T-helper 1 cell treated with Interleukin-12 subunit alpha and Interleukin-12 subunit beta and Interleukin-4 antibody, amounts not matched to agents 30 μg/mL and 1 μg/mL, for 36 hours (primary cell): ENCODE results near the gene SOS2.
"Not testable (repeated sequence)": the region's sequence is repeated elsewhere in the genome, so short reads cannot be mapped to it uniquely, and the experiment has no call there.

Experiments used
- H3K27ac Mint-ChIP-seq: one replicate; pipeline ENCODE4 v1.8.0; 2021; ENCODE audit warnings: mild to moderate bottlenecking, mixed read lengths
- H3K27me3 Mint-ChIP-seq: one replicate; pipeline ENCODE4 v1.8.0; 2021; ENCODE audit warnings: low read depth, mixed read lengths
- H3K36me3 Mint-ChIP-seq: one replicate; pipeline ENCODE4 v1.8.0; 2021; ENCODE audit warnings: low read depth, mixed read lengths
- H3K4me1 Mint-ChIP-seq: one replicate; pipeline ENCODE4 v1.8.0; 2021; ENCODE audit warnings: low read depth, mixed read lengths
- H3K4me3 Mint-ChIP-seq: one replicate; pipeline ENCODE4 v1.8.0; 2021; ENCODE audit warnings: mild to moderate bottlenecking, moderate library complexity, mixed read lengths
- H3K9me3 Mint-ChIP-seq: one replicate; pipeline ENCODE4 v1.8.0; 2021; ENCODE audit warnings: mixed read lengths

The SOS2 gene

GRCh38 chr14:50091240-50091913 is 140.0 kb downstream of the SOS2 start:
- H3K36me3 Mint-ChIP-seq = peaks cover 34% of the 10 kb centered on the region
- peaks cover 48% of the 10 kb centered on the region for H3K4me1 Mint-ChIP-seq
- no peak overlapping the region for H3K27ac Mint-ChIP-seq
- H3K9me3 Mint-ChIP-seq = no peaks in the 10 kb centered on the region
- no peaks in the 10 kb centered on the region for H3K27me3 Mint-ChIP-seq
- no peak overlapping the region for H3K4me3 Mint-ChIP-seq

DNA sequence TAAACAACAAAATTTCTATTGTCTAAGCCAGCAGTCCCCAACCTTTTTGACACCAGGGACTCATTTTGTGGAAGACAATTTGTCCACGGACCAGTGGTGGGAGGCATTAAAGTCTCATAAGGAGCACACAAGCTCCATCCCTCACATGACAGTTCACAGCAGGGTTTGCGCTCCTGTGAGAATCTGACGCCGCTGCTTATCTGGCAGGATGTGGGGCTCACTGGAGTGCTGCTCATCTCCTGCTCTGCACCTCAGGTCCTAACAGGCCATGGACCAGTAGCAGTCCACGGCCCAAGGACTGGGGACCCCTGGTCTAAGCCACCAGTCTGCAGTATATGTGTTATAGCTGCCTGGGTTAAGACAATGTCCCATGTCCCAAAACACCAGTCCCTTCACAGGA is 142.2 kb downstream of the SOS2 start:
- Mint-ChIP-seq H3K36me3 (peaks cover 38% of the 10 kb centered on the region), H3K4me1 (peaks cover 62% of the 10 kb centered on the region), H3K27me3 (no peaks in the 10 kb centered on the region), H3K27ac (peak overlapping the region; percentile 5), H3K9me3 (no peaks in the 10 kb centered on the region), H3K4me3 (no peak overlapping the region)

DNA sequence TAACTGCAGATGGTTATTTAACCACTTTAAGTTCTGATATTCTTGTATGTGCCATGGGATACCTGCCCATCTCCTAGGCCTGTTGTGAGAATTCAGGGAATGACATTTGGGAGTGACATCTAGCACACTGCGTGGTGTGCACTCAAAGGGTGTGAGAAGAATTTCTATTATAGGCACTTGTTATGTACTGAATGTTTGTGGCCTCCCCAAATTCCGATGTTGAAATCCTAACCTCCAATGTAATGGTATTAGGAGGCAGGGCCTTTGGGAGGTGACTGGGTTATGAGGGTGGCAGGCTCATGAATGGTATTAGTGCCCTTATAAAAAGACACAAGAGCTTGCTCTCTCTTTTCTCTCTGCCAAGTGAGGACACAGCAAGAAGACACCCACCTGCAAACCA is 142.6 kb downstream of the SOS2 start:
- peak overlapping the region; percentile 5 for H3K27ac Mint-ChIP-seq
- H3K4me1 Mint-ChIP-seq = peaks cover 62% of the 10 kb centered on the region
- peaks cover 37% of the 10 kb centered on the region for H3K36me3 Mint-ChIP-seq
- H3K9me3 Mint-ChIP-seq = no peaks in the 10 kb centered on the region
- no peak overlapping the region for H3K4me3 Mint-ChIP-seq
- H3K27me3 Mint-ChIP-seq = no peaks in the 10 kb centered on the region

DNA sequence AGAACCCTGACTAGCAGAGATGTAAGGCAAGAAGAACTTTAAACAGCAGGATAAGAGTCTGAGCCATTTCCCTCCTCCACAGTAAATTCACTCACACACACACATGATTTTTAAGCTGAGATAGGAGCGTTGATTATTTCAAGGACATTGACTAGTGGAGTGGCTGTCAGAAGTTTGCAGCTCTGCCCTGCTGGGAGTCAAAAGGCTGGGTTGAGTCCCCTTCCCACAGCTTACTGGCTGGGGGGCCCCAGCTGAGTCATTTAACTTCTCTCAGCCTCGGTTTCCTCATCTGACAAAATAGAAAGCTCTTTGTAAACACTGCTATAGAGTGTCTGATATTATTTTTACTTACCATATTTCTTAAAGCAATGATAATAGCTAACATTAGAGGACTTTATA is 143.3 kb downstream of the SOS2 start:
- H3K36me3 Mint-ChIP-seq = peaks cover 35% of the 10 kb centered on the region
- H3K4me1 Mint-ChIP-seq = peaks cover 62% of the 10 kb centered on the region
- H3K9me3 Mint-ChIP-seq = no peaks in the 10 kb centered on the region
- H3K27ac Mint-ChIP-seq = peak overlapping the region; percentile 79
- no peaks in the 10 kb centered on the region for H3K27me3 Mint-ChIP-seq
- H3K4me3 Mint-ChIP-seq = peak overlapping the region; percentile 36

GRCh38 chr14:50087341-50088116 is 143.8 kb downstream of the SOS2 start:
- Mint-ChIP-seq H3K27ac (peak overlapping the region; percentile 79), H3K36me3 (peaks cover 32% of the 10 kb centered on the region), H3K27me3 (no peaks in the 10 kb centered on the region), H3K4me3 (peak overlapping the region; percentile 36), H3K9me3 (no peaks in the 10 kb centered on the region), H3K4me1 (peaks cover 67% of the 10 kb centered on the region)

GRCh38 chr14:50086321-50086711 is 145.1 kb downstream of the SOS2 start:
- peak overlapping the region; percentile 33 for H3K4me3 Mint-ChIP-seq
- peaks cover 75% of the 10 kb centered on the region for H3K4me1 Mint-ChIP-seq
- H3K9me3 Mint-ChIP-seq = no peaks in the 10 kb centered on the region
- no peaks in the 10 kb centered on the region for H3K27me3 Mint-ChIP-seq
- peak overlapping the region; percentile 95 for H3K27ac Mint-ChIP-seq
- H3K36me3 Mint-ChIP-seq = peaks cover 32% of the 10 kb centered on the region

DNA sequence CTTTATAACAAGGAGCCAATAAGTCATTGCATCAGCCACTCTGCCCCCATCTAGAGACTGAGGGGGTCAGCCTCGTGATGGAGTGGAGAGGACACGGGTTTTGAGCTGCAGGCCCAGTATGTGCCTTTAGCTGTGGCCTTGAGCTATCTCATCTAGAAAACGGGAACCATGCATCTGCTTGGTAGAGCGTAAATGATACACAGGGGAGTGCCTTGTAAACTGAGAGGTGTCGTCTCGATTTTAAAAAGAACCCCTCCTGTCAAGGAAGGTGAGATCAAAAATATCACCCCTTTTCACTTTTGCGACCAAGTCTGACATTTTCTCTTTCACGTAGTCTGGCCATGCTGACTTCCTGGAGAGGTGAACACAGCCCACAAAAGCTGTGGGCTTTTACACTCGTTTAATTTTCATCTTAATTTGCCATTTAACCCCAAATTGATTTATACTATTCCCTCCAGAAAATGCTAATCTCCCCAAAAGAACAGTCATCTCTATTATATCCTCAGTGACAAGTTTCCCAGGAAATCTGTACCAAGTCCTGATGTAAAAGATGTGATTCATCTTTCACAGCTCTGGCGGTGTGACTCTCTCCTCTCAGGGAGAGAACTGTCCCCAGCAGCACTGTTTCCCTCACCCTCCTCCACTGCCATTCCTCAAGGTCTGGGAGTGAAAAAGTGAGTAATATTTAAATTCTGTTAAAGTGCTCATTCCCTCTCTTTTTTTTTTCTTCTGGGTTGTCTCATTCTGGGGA is 145.6 kb downstream of the SOS2 start:
- H3K4me1 Mint-ChIP-seq = peaks cover 76% of the 10 kb centered on the region
- peak overlapping the region; percentile 95 for H3K27ac Mint-ChIP-seq
- peaks cover 28% of the 10 kb centered on the region for H3K36me3 Mint-ChIP-seq
- no peaks in the 10 kb centered on the region for H3K27me3 Mint-ChIP-seq
- H3K4me3 Mint-ChIP-seq = peak overlapping the region; percentile 33
- H3K9me3 Mint-ChIP-seq = no peaks in the 10 kb centered on the region

- Mint-ChIP-seq H3K36me3 (peaks cover 24% of the 10 kb centered on the region), H3K4me1 (peaks cover 68% of the 10 kb centered on the region), H3K4me3 (peak overlapping the region; percentile 11)
These were observed 146.7 kb downstream of the SOS2 start for GRCh38 chr14:50084666-50085065.

GRCh38 chr14:50083467-50084337 is 147.7 kb downstream of the SOS2 start:
- Mint-ChIP-seq H3K9me3 (peaks cover 4% of the 10 kb centered on the region), H3K27me3 (no peaks in the 10 kb centered on the region), H3K27ac (peak overlapping the region; percentile 95), H3K4me1 (peaks cover 63% of the 10 kb centered on the region), H3K36me3 (peaks cover 26% of the 10 kb centered on the region), H3K4me3 (peak overlapping the region; percentile 55)

More at GRCh38 chr14:50084666-50085065, 146.7 kb downstream of the SOS2 start:
- Mint-ChIP-seq H3K9me3 (no peaks in the 10 kb centered on the region), H3K27me3 (no peaks in the 10 kb centered on the region), H3K27ac (peak overlapping the region; percentile 95)

GRCh38 chr14:50082784-50083466 is 148.5 kb downstream of the SOS2 start:
- Mint-ChIP-seq H3K27ac (peak overlapping the region; percentile 95), H3K4me3 (peak overlapping the region; percentile 55), H3K9me3 (peaks cover 4% of the 10 kb centered on the region), H3K36me3 (peaks cover 25% of the 10 kb centered on the region), H3K27me3 (no peaks in the 10 kb centered on the region), H3K4me1 (peaks cover 60% of the 10 kb centered on the region)

- peaks cover 54% of the 10 kb centered on the region for H3K4me1 Mint-ChIP-seq
- peak overlapping the region; percentile 95 for H3K27ac Mint-ChIP-seq
- H3K9me3 Mint-ChIP-seq = peaks cover 4% of the 10 kb centered on the region
- peak overlapping the region; percentile 55 for H3K4me3 Mint-ChIP-seq
- no peaks in the 10 kb centered on the region for H3K27me3 Mint-ChIP-seq
- peaks cover 19% of the 10 kb centered on the region for H3K36me3 Mint-ChIP-seq
These were observed 149.1 kb downstream of the SOS2 start for GRCh38 chr14:50082308-50082742.

GRCh38 chr14:50079103-50079502 is 152.3 kb downstream of the SOS2 start:
- not testable (repeated sequence) for H3K27ac Mint-ChIP-seq, H3K4me3 Mint-ChIP-seq, H3K9me3 Mint-ChIP-seq, H3K27me3 Mint-ChIP-seq
- Mint-ChIP-seq H3K36me3 (peaks cover 19% of the 10 kb centered on the region), H3K4me1 (peaks cover 27% of the 10 kb centered on the region)

GRCh38 chr14:50073663-50074062 is 157.7 kb downstream of the SOS2 start:
- peaks cover 15% of the 10 kb centered on the region for H3K36me3 Mint-ChIP-seq
- not testable (repeated sequence) for H3K4me1 Mint-ChIP-seq, H3K27me3 Mint-ChIP-seq, H3K27ac Mint-ChIP-seq, H3K4me3 Mint-ChIP-seq, H3K9me3 Mint-ChIP-seq
